ENCODE measurements around the gene TRMT112.
"Not testable (repeated sequence)": the region's sequence is repeated elsewhere in the genome, so short reads cannot be mapped to it uniquely, and the experiment has no call there.

TRMT112 gene

DNA sequence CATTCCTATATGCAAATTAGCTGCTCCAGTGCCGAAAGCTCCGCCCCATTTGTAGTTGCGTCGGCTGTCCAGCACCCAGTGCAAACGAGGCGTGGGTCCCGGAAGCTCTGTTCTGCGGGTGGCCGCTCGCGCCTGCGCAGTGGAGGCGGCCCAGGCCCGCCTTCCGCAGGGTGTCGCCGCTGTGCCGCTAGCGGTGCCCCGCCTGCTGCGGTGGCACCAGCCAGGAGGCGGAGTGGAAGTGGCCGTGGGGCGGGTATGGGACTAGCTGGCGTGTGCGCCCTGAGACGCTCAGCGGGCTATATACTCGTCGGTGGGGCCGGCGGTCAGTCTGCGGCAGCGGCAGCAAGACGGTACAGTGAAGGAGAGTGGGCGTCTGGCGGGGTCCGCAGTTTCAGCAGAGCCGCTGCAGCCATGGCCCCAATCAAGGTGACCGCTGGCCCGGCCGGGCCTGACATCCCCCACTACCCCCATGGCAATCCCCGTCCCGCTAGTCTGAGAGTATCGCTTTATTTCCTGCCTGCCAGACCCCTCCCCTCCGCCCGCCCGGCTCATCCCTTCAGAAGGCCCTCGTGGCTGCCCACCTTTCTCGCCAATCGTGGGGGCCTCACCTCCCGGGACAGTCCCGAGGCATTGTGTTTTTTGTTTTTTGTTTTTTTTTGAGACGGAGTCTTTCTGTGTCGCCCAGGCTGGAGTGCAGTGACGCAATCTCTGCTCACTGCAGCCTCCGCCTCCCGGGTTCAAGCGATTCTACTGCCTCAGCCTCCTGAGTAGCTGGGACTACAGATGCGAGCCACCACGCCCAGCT, 804 bp upstream of the TRMT112 start, which contains the start of gene PRDX5:
TSS of gene PRDX5 (plus strand) at position 161 of the 805 bp plus-strand sequence. CDS start at position 256, 95 bp downstream.
- CTCF ChIA-PET: interaction anchor here (0.7 to 2.9 kb wide), 11 partner anchors 13 to 49 kb away, joined by 3 to 38 read pairs (median 6); partner anchors contain the start of genes CCDC88B and ESRRA
- peak; percentile 96 for DNase-seq (ENCODE audit: extremely low spot score)
- no peak for TF ChIP-seq FOXK2 (IDR thresholded peaks at IDR 0.05)
- TF ChIP-seq ELF4 (IDR thresholded peaks at IDR 0.05): 0 out of 2 replicates have a peak, but pooled peaks have one; percentile 9
- POLR2A ChIA-PET: interaction anchor here (0.6 to 3.8 kb wide), 40 partner anchors 9 to 479 kb away, joined by 3 to 70 read pairs (median 4); partner anchors contain the start of genes BAD, ESRRA, FERMT3 and FKBP2

DNA sequence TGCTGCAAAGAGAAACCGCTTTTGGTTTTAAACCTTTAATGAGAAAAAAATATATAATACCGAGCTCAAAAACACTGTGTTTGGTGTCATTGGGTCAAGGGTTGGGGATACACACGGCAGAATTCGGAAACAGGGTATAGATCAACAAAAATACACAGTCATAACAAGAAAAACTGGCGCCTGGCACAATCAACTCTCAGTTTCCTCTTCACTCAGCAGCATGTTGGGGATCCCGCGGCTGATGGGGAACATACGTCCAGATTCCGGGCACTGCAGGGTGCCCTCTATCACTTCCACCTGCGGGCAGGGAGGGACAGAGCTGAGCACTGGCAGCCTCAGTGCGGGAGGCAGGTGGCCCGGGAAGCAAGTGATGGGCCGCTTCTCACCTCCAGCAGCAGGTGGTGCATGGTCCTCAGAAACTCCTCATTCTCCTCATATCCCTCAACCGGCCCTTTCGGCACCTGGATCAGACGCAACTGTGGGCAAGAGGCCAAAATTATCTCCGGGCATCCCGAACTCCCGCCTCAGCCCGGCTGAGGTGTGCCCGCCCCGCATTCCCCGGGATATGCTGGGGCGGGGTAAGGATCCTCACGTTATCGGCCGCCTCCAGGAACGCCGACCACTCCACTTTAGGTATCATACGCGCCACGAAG, 561 bp downstream of the TRMT112 start:
- DNase-seq (ENCODE audit: extremely low spot score): no peak
- ChIA-PET POLR2A (interaction anchor here (0.8 to 3.8 kb wide), 18 partner anchors 11 to 314 kb away, joined by 3 to 70 read pairs (median 6); partner anchors contain the start of genes BAD, ESRRA, FERMT3 and FKBP2), CTCF (interaction anchor here (0.9 to 2.9 kb wide), 6 partner anchors 12 to 39 kb away, joined by 3 to 38 read pairs (median 10); partner anchors contain the start of genes CCDC88B and ESRRA)
- TF ChIP-seq L3MBTL2 (conservative IDR thresholded peaks at IDR 0.05): peak; percentile 17; the same call in 1 of the 2 replicates
- no peak for TF ChIP-seq TARDBP (IDR thresholded peaks at IDR 0.05)

GRCh38 chr11:64315667-64316526, 1.5 kb downstream of the TRMT112 start:
- ChIA-PET CTCF (interaction anchor here (2.9 kb wide), 1 partner anchor 40 kb away, joined by 38 read pairs; no protein-coding TSS in a partner anchor), POLR2A (interaction anchor here (2.0 to 3.8 kb wide), 4 partner anchors 10 to 45 kb away, joined by 7 to 70 read pairs (median 35); partner anchors contain the start of gene ESRRA)
- DNase-seq (ENCODE audit: extremely low spot score): not testable (repeated sequence)

GRCh38 chr11:64314805-64315561, 2.4 kb downstream of the TRMT112 start:
- TF ChIP-seq ARNT (IDR thresholded peaks at IDR 0.05): no peak
- TF ChIP-seq HDGF (IDR thresholded peaks at IDR 0.05; ENCODE audit: borderline replicate concordance): no peak
- TF ChIP-seq FOXK2 (IDR thresholded peaks at IDR 0.05): no peak
- no peak for TF ChIP-seq TARDBP (IDR thresholded peaks at IDR 0.05)
- TF ChIP-seq FOXM1 (IDR thresholded peaks at IDR 0.05; ENCODE audit: borderline replicate concordance): no peak
- TF ChIP-seq LEF1 (IDR thresholded peaks at IDR 0.05; ENCODE audit: borderline replicate concordance): no peak
- TF ChIP-seq ZNF384 (IDR thresholded peaks at IDR 0.05): no peak
- no peak for TF ChIP-seq FOXA1 (IDR thresholded peaks at IDR 0.05)
- no peak for TF ChIP-seq SP1 (IDR thresholded peaks at IDR 0.05)
- no peak for TF ChIP-seq BHLHE40 (IDR thresholded peaks at IDR 0.05; ENCODE audit: borderline replicate concordance)
- POLR2A ChIA-PET: no interaction called here
- CTCF ChIA-PET: interaction anchor here (1.2 kb wide), 1 partner anchor 41 kb away, joined by 5 read pairs; no protein-coding TSS in a partner anchor
- no peak for DNase-seq (ENCODE audit: extremely low spot score)

DNA sequence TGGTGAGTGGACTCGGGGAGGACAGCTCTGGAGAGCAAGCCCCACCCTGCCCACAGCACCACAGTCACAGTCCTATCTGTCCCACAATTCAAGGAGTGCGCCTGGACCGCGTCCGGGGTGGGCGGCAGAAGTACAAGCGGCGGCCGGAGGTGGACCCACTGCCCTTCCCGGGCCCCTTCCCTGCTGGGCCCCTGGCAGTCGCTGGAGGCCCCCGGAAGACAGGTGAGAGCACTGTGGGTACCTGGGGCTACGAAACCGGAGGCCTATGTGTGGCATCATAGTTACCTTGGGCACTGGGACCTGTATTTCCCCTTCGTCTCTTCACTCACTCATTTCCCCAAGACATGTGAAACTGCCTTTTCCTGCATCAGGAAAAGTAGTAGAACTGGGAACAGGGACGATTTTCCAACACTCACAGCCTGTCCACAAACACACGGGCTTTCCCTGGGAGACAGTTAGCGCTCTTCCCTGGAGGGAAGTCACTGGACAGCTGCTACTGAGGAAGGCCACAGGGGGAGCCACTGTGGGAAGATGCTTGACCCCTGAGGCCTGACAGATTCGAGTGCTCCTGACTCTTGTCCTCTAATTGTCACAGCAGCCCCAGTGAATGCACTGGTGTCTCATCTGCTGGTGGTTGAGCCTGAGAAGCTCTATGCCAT, 3.1 kb downstream of the TRMT112 start:
- no peak for TF ChIP-seq TARDBP (IDR thresholded peaks at IDR 0.05)
- TF ChIP-seq NFRKB (IDR thresholded peaks at IDR 0.05): no peak
- TF ChIP-seq FOXK2 (IDR thresholded peaks at IDR 0.05): no peak
- no peak for TF ChIP-seq ZNF384 (IDR thresholded peaks at IDR 0.05)
- TF ChIP-seq FOXM1 (IDR thresholded peaks at IDR 0.05; ENCODE audit: borderline replicate concordance): no peak
- TF ChIP-seq LEF1 (IDR thresholded peaks at IDR 0.05; ENCODE audit: borderline replicate concordance): no peak
- no peak for TF ChIP-seq BHLHE40 (IDR thresholded peaks at IDR 0.05; ENCODE audit: borderline replicate concordance)
- TF ChIP-seq, protein P1, sequence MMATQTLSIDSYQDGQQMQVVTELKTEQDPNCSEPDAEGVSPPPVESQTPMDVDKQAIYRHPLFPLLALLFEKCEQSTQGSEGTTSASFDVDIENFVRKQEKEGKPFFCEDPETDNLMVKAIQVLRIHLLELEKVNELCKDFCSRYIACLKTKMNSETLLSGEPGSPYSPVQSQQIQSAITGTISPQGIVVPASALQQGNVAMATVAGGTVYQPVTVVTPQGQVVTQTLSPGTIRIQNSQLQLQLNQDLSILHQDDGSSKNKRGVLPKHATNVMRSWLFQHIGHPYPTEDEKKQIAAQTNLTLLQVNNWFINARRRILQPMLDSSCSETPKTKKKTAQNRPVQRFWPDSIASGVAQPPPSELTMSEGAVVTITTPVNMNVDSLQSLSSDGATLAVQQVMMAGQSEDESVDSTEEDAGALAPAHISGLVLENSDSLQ (IDR thresholded peaks at IDR 0.05): no peak
- no peak for TF ChIP-seq HDGF (IDR thresholded peaks at IDR 0.05; ENCODE audit: borderline replicate concordance)
- TF ChIP-seq CTBP1 (IDR thresholded peaks at IDR 0.05; ENCODE audit: borderline replicate concordance): no peak
- no peak for TF ChIP-seq ELF4 (IDR thresholded peaks at IDR 0.05)
- TF ChIP-seq SUZ12 (IDR thresholded peaks at IDR 0.05): no peak
- no peak for TF ChIP-seq L3MBTL2 (conservative IDR thresholded peaks at IDR 0.05)
- TF ChIP-seq ARNT (IDR thresholded peaks at IDR 0.05): no peak
- no peak for TF ChIP-seq FOXA1 (IDR thresholded peaks at IDR 0.05)
- no peak for TF ChIP-seq SP1 (IDR thresholded peaks at IDR 0.05)
- no peak for DNase-seq (ENCODE audit: extremely low spot score)
- ChIA-PET POLR2A (no interaction called here), CTCF (interaction anchor here (1.2 kb wide), 1 partner anchor 41 kb away, joined by 5 read pairs; no protein-coding TSS in a partner anchor)
